HepG2 (cell line): ENCODE measurements around the gene LCORL. TPM values are rescaled to one million over a fixed set of nuclear protein-coding genes. Genes with fewer than 3 reads are reported as not detected.

Experiments
- ATAC-seq: fragments of 200-7000 bp; cut with Tn5 transposase; 3 replicates; pipeline ENCODE4 v1.9.1; 2020; ENCODE audit warnings: mild to moderate bottlenecking, moderate library complexity
- BruUV-seq: library from RNA; stranded (reverse); fragments of 400-500 nt; replicated peaks from 2 replicates; lab custom pipeline; 2021; lab: Mats Ljungman, UMichigan
- CTCF ChIA-PET: fragments of 300-600 bp; formaldehyde crosslinking; extraction: SDS; loops from one replicate; lab custom pipeline; 2021; ENCODE audit warnings: low total read pairs, inconsistent platforms, low intra/inter-chr PET ratio; lab: Yijun Ruan, JAX
- POLR2A ChIA-PET: fragments of 350-600 bp; sonication (Branson Sonifier 250); formaldehyde crosslinking; loops from one replicate; lab custom pipeline; 2020; ENCODE audit warnings: antibody characterized with exemption, inconsistent platforms; lab: Yijun Ruan, JAX
- DNase-seq: peaks from one replicate; pipeline ENCODE4 v3.0.0-alpha.2; 2015; ENCODE audit warnings: low spot score
- FAIRE-seq: peaks from 3 replicates; lab custom pipeline; 2011; peaks lifted over from hg19 to GRCh38; lab: Jason Lieb, UNC
- H2AFZ ChIP-seq: one replicate; pipeline ENCODE4 v1.6.1; 2011; ENCODE audit warnings: low read length, inconsistent platforms
- H3K27ac ChIP-seq: fragments of 300-600 bp; 3 replicates; pipeline ENCODE4 v1.8.0; 2011; ENCODE audit warnings: mixed run types, mild to moderate bottlenecking, mixed read lengths, low read length, inconsistent platforms; ENCODE audit not compliant: insufficient read depth; ENCODE audit errors: extremely low read length
- H3K27me3 ChIP-seq, 2 experiments: fragments of 200-600 bp in 1 of 2; 2 replicates in 1 of 2; 3 replicates in 1 of 2; pipeline versions ENCODE4 v1.6.0 to v1.8.0; 2011; ENCODE audit warnings: low read length in 2 of 2, mild to moderate bottlenecking in 2 of 2, moderate library complexity in 2 of 2, inconsistent platforms in 1 of 2; ENCODE audit not compliant: insufficient read depth in 2 of 2, control insufficient read depth in 1 of 2
- H3K36me3 ChIP-seq, 2 experiments: fragments of 200-600 bp in 1 of 2; replicated peaks in 1 of 2; 2 replicates in 1 of 2; 3 replicates in 1 of 2; pipeline versions ENCODE4 v1.5.1 to v1.8.0; 2011; ENCODE audit warnings: low read length in 2 of 2, inconsistent platforms in 1 of 2; ENCODE audit not compliant: insufficient read depth in 2 of 2, control insufficient read depth in 1 of 2
- H3K4me1 ChIP-seq: 2 replicates; pipeline ENCODE4 v1.5.1; 2012; ENCODE audit warnings: low read length, inconsistent platforms; ENCODE audit not compliant: insufficient read depth
- H3K4me2 ChIP-seq: 2 replicates; pipeline ENCODE4 v1.6.0; 2011; ENCODE audit warnings: low read depth, low read length, inconsistent platforms
- H3K4me3 ChIP-seq, 3 experiments: fragments of 200-600 bp in 1 of 3; sonication (generic), shearing (Covaris generic) in 1 of 3; replicated peaks in 1 of 3; 2 replicates each; pipeline ENCODE4 v1.5.1; 2011 to 2016; ENCODE audit warnings: low read length in 3 of 3, inconsistent platforms in 2 of 3, low read depth in 2 of 3, mild to moderate bottlenecking in 2 of 3, control low read depth in 1 of 3, mixed read lengths in 1 of 3; ENCODE audit not compliant: insufficient read depth in 1 of 3
- H3K79me2 ChIP-seq: one replicate; pipeline ENCODE4 v1.6.1; 2011; ENCODE audit warnings: low read length, inconsistent platforms; ENCODE audit not compliant: insufficient read depth
- H3K9ac ChIP-seq: 2 replicates; pipeline ENCODE4 v1.6.0; 2011; ENCODE audit warnings: mild to moderate bottlenecking, low read depth, low read length, inconsistent platforms; ENCODE audit not compliant: insufficient read depth
- H3K9me3 ChIP-seq: 2 replicates; pipeline ENCODE4 v1.5.1; 2012; ENCODE audit warnings: mild to moderate bottlenecking, low read length
- H4K20me1 ChIP-seq: 2 replicates; pipeline ENCODE4 v1.6.0; 2011; ENCODE audit warnings: inconsistent platforms, mild to moderate bottlenecking, low read length, moderate library complexity; ENCODE audit not compliant: insufficient read depth
- ATM ChIP-seq: fragments of 450-650 bp; IDR thresholded peaks from 2 replicates; pipeline ENCODE4 v1.7.1; 2017; ENCODE audit warnings: mild to moderate bottlenecking, borderline replicate concordance
- CHD2 ChIP-seq: IDR thresholded peaks from 2 replicates; pipeline ENCODE4 v1.6.1; 2011; ENCODE audit warnings: low read depth, low read length, improper control_type of control experiment
- HOXD1 ChIP-seq: sonication (generic); formaldehyde crosslinking; IDR thresholded peaks from 2 replicates; pipeline ENCODE4 v1.5.0; 2020; ENCODE audit warnings: missing genetic modification reagents
- JDP2 ChIP-seq: sonication (generic); formaldehyde crosslinking; IDR thresholded peaks from 2 replicates; pipeline ENCODE4 v1.8.1; 2022; ENCODE audit warnings: missing genetic modification reagents, borderline replicate concordance
- RFX5 ChIP-seq: IDR thresholded peaks from 2 replicates; pipeline ENCODE4 v1.6.1; 2011; ENCODE audit warnings: low read depth, low read length, improper control_type of control experiment
- SMAD9 ChIP-seq: sonication (generic); formaldehyde crosslinking; IDR thresholded peaks from 2 replicates; pipeline ENCODE4 v1.5.1; 2020; ENCODE audit warnings: mild to moderate bottlenecking, missing genetic modification reagents
- SRY ChIP-seq: sonication (generic); formaldehyde crosslinking; IDR thresholded peaks from 2 replicates; pipeline ENCODE4 v1.8.0; 2022; ENCODE audit warnings: mild to moderate bottlenecking, missing genetic modification reagents
- ZBTB7A ChIP-seq: sonication (generic); formaldehyde crosslinking; IDR thresholded peaks from 2 replicates; pipeline ENCODE4 v1.8.0; 2022; ENCODE audit warnings: mild to moderate bottlenecking, missing genetic modification reagents
- ZFP82 ChIP-seq: sonication (generic); formaldehyde crosslinking; IDR thresholded peaks from 2 replicates; pipeline ENCODE4 v1.5.1; 2020; ENCODE audit warnings: mild to moderate bottlenecking, missing genetic modification reagents, borderline replicate concordance
- ZNF350 ChIP-seq: sonication (generic); formaldehyde crosslinking; IDR thresholded peaks from 2 replicates; pipeline ENCODE4 v1.4.0; 2020; ENCODE audit warnings: mild to moderate bottlenecking, low read depth, missing genetic modification reagents, borderline replicate concordance
- ZNF569 ChIP-seq: sonication (generic); formaldehyde crosslinking; IDR thresholded peaks from 2 replicates; pipeline ENCODE4 v1.5.0; 2020; ENCODE audit warnings: mild to moderate bottlenecking, missing genetic modification reagents, moderate library complexity, borderline replicate concordance
- ZNF589 ChIP-seq: sonication (generic); formaldehyde crosslinking; conservative IDR thresholded peaks from 2 replicates; pipeline ENCODE4 v1.8.0; 2022; ENCODE audit warnings: mild to moderate bottlenecking, moderate library complexity, missing genetic modification reagents
- ZNF660 ChIP-seq: sonication (generic); formaldehyde crosslinking; IDR thresholded peaks from 2 replicates; pipeline ENCODE4 v1.5.1; 2020; ENCODE audit warnings: mild to moderate bottlenecking, low read depth, missing genetic modification reagents, borderline replicate concordance
- WGBS: methylation state at CpG from one replicate; pipeline ENCODE4 v1.1.6; 2017; ENCODE audit warnings: low lambda C conversion rate; 5-methylcytosine and 5-hydroxymethylcytosine counted together
- in situ Hi-C: cut with HindIII; loops from 2 replicates; pipeline ENCODE4 v1.10.0; 2017; ENCODE audit warnings: low pct_unique_long_range_greater_than_20kb; ENCODE audit not compliant: extremely low pct_ligation_motif_present
- intact Hi-C: fragments of 100-400 bp; cut with micrococcal nuclease; formaldehyde crosslinking; loops from one replicate; pipeline ENCODE4 v1.10.0; 2022; ENCODE audit not compliant: unreplicated experiment
- polyA plus RNA-seq, 8 experiments: library from polyadenylated mRNA; depleted of rRNA in 3 of 8; stranded (reverse) in 7 of 8; unstranded in 1 of 8; fragments of >200 nt; fragmentation: Illumina TruSeq in 4 of 8; extraction: Trizol in 4 of 8; gene quantifications; 2 replicates each; pipeline versions ENCODE4 v1.2.1 to v1.2.3, GENCODE V29; 2011 to 2016; ENCODE audit warnings: low read depth in 4 of 8, missing spikeins in 1 of 8, mixed read lengths in 1 of 8; ENCODE audit not compliant: insufficient read depth in 1 of 8
- total RNA-seq, 5 experiments: library from RNA; depleted of rRNA; stranded (reverse); fragments of >200 nt; fragmentation: Illumina TruSeq; extraction: Trizol; gene quantifications; 2 replicates each; pipeline ENCODE4 v1.2.3, GENCODE V29; 2016; ENCODE audit warnings: low read depth in 1 of 5
- TF ChIP-seq, protein P1 (sequence below): sonication (generic); formaldehyde crosslinking; conservative IDR thresholded peaks from 2 replicates; pipeline ENCODE4 v1.4.0; 2020; ENCODE audit warnings: mild to moderate bottlenecking, missing genetic modification reagents, moderate library complexity
- TF ChIP-seq, protein P2 (sequence below): sonication (generic); formaldehyde crosslinking; IDR thresholded peaks from 2 replicates; pipeline ENCODE4 v1.5.0; 2020; ENCODE audit warnings: missing genetic modification reagents
- TF ChIP-seq, protein P3 (sequence below): IDR thresholded peaks from 2 replicates; pipeline ENCODE4 v1.6.1; 2018; ENCODE audit warnings: missing genetic modification reagents, mild to moderate bottlenecking, missing compliant biosample characterization
- TF ChIP-seq, protein P4 (sequence below): IDR thresholded peaks from 2 replicates; pipeline ENCODE4 v1.6.1; 2012; ENCODE audit warnings: low read length, improper control_type of control experiment

The LCORL gene
- total and polyA plus RNA-seq, 2 of the 13 experiments (the other 11 are each of a cell fraction or from before 2014, with no cell fraction given): 5.3 to 14.5 TPM

DNA sequence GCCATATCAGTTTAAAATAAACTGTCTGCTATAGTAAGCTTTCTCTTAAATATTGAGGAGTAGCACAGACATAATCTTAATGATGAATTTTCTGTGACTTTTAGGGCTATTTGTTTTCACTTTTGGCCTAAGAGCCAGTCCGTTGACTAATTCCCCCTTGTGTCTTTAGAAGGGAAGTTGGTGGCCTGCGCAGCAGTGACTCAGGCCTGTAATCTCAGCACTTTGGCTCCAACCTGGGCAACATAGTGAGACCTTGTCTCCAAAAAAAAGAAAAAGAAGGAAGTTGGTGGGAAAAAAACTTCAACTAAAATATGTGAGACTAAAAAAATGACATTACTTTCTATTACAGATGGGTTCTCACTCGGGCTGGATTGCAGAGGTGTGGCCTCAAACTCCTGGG lies 207.4 kb downstream of the LCORL start:
- WGBS: 96% methylated on average over 3 of the region's 3 CpGs
- no peak overlapping the region for H2AFZ ChIP-seq
- DNase-seq: no peak
- no TSS peak for BruUV-seq
- peaks cover 18% of the 10 kb centered on the region for H3K4me1 ChIP-seq
- peaks cover 63% of the 10 kb centered on the region for H3K79me2 ChIP-seq
- no peak for FAIRE-seq
- no peak for ATAC-seq
- intact Hi-C loops: no loop called here
- POLR2A ChIA-PET: no interaction called here
- no peak overlapping the region for H3K9ac ChIP-seq
- CTCF ChIA-PET: no interaction called here
- H3K27me3 ChIP-seq: no peaks in the 10 kb centered on the region; a peak in 1 of 5 replicates
- no peak overlapping the region for H3K4me3 ChIP-seq
- in situ Hi-C loops: loop anchor here (10.0 kb wide), 2 partner anchors 211 to 551 kb away; partner anchors contain the start of gene LCORL
- H3K4me2 ChIP-seq: no peak overlapping the region
- H3K9me3 ChIP-seq: no peaks in the 10 kb centered on the region
- H4K20me1 ChIP-seq: peaks cover 12% of the 10 kb centered on the region
- H3K27ac ChIP-seq: no peak overlapping the region
- peaks cover 2 to 28% of the 10 kb centered on the region in 2 experiments; a peak in 3 of 5 replicates for H3K36me3 ChIP-seq
- TF ChIP-seq ATM: no peak
- TF ChIP-seq RFX5: no peak
- TF ChIP-seq SMAD9 (CRISPR knock-in tag): no peak
- TF ChIP-seq, protein P1, sequence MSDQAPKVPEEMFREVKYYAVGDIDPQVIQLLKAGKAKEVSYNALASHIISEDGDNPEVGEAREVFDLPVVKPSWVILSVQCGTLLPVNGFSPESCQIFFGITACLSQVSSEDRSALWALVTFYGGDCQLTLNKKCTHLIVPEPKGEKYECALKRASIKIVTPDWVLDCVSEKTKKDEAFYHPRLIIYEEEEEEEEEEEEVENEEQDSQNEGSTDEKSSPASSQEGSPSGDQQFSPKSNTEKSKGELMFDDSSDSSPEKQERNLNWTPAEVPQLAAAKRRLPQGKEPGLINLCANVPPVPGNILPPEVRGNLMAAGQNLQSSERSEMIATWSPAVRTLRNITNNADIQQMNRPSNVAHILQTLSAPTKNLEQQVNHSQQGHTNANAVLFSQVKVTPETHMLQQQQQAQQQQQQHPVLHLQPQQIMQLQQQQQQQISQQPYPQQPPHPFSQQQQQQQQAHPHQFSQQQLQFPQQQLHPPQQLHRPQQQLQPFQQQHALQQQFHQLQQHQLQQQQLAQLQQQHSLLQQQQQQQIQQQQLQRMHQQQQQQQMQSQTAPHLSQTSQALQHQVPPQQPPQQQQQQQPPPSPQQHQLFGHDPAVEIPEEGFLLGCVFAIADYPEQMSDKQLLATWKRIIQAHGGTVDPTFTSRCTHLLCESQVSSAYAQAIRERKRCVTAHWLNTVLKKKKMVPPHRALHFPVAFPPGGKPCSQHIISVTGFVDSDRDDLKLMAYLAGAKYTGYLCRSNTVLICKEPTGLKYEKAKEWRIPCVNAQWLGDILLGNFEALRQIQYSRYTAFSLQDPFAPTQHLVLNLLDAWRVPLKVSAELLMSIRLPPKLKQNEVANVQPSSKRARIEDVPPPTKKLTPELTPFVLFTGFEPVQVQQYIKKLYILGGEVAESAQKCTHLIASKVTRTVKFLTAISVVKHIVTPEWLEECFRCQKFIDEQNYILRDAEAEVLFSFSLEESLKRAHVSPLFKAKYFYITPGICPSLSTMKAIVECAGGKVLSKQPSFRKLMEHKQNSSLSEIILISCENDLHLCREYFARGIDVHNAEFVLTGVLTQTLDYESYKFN (CRISPR knock-in tag): no peak
- no peak for TF ChIP-seq SRY (CRISPR knock-in tag)
- TF ChIP-seq, protein P2, sequence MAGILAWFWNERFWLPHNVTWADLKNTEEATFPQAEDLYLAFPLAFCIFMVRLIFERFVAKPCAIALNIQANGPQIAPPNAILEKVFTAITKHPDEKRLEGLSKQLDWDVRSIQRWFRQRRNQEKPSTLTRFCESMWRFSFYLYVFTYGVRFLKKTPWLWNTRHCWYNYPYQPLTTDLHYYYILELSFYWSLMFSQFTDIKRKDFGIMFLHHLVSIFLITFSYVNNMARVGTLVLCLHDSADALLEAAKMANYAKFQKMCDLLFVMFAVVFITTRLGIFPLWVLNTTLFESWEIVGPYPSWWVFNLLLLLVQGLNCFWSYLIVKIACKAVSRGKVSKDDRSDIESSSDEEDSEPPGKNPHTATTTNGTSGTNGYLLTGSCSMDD (CRISPR knock-in tag): no peak
- no peak for TF ChIP-seq ZNF589 (CRISPR knock-in tag)
- TF ChIP-seq ZNF660 (CRISPR knock-in tag): no peak
- TF ChIP-seq ZNF569 (CRISPR knock-in tag): no peak
- TF ChIP-seq HOXD1: no peak
- TF ChIP-seq CHD2: no peak
- TF ChIP-seq, protein P3, sequence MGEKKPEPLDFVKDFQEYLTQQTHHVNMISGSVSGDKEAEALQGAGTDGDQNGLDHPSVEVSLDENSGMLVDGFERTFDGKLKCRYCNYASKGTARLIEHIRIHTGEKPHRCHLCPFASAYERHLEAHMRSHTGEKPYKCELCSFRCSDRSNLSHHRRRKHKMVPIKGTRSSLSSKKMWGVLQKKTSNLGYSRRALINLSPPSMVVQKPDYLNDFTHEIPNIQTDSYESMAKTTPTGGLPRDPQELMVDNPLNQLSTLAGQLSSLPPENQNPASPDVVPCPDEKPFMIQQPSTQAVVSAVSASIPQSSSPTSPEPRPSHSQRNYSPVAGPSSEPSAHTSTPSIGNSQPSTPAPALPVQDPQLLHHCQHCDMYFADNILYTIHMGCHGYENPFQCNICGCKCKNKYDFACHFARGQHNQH: no peak
- no peak for TF ChIP-seq ZFP82 (CRISPR knock-in tag)
- TF ChIP-seq ZNF350 (CRISPR knock-in tag): no peak
- no peak for TF ChIP-seq ZBTB7A
- TF ChIP-seq, protein P4, sequence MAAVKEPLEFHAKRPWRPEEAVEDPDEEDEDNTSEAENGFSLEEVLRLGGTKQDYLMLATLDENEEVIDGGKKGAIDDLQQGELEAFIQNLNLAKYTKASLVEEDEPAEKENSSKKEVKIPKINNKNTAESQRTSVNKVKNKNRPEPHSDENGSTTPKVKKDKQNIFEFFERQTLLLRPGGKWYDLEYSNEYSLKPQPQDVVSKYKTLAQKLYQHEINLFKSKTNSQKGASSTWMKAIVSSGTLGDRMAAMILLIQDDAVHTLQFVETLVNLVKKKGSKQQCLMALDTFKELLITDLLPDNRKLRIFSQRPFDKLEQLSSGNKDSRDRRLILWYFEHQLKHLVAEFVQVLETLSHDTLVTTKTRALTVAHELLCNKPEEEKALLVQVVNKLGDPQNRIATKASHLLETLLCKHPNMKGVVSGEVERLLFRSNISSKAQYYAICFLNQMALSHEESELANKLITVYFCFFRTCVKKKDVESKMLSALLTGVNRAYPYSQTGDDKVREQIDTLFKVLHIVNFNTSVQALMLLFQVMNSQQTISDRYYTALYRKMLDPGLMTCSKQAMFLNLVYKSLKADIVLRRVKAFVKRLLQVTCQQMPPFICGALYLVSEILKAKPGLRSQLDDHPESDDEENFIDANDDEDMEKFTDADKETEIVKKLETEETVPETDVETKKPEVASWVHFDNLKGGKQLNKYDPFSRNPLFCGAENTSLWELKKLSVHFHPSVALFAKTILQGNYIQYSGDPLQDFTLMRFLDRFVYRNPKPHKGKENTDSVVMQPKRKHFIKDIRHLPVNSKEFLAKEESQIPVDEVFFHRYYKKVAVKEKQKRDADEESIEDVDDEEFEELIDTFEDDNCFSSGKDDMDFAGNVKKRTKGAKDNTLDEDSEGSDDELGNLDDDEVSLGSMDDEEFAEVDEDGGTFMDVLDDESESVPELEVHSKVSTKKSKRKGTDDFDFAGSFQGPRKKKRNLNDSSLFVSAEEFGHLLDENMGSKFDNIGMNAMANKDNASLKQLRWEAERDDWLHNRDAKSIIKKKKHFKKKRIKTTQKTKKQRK: no peak
- no peak for TF ChIP-seq JDP2
